HuH-7.5 (cell line): ENCODE measurements around the gene PNMT.

Experiments
- DNase-seq: peaks from one replicate; pipeline ENCODE4 v3.0.0; 2011; ENCODE audit warnings: low spot score

PNMT gene

GRCh38 chr17:39653662-39654331, 14.5 kb upstream of the PNMT start:
- DNase-seq = peak; percentile 86

- no peak for DNase-seq
Measured at GRCh38 chr17:39655105-39655504, 13.1 kb upstream of the PNMT start.

GRCh38 chr17:39658346-39658745, 9.9 kb upstream of the PNMT start:
- no peak for DNase-seq

GRCh38 chr17:39658760-39659159, 9.5 kb upstream of the PNMT start:
- no peak for DNase-seq

GRCh38 chr17:39659279-39660010, 8.8 kb upstream of the PNMT start:
- DNase-seq = no peak

- DNase-seq = no peak
Measured at GRCh38 chr17:39660011-39660360, 8.3 kb upstream of the PNMT start.

GRCh38 chr17:39660397-39661385, 7.6 kb upstream of the PNMT start:
- no peak for DNase-seq

GRCh38 chr17:39661744-39662541, 6.3 kb upstream of the PNMT start:
- DNase-seq = no peak

GRCh38 chr17:39662551-39663339, 5.5 kb upstream of the PNMT start:
- DNase-seq = no peak

- DNase-seq = no peak
Measured at GRCh38 chr17:39663340-39663687, 4.9 kb upstream of the PNMT start.

GRCh38 chr17:39663688-39664580, 4.3 kb upstream of the PNMT start:
- DNase-seq = no peak

- no peak for DNase-seq
Measured at GRCh38 chr17:39664581-39665561, 3.4 kb upstream of the PNMT start, which contains the start of gene TCAP. TSS of gene TCAP (plus strand) at chr17:39665349. CDS start at chr17:39665360, 11 bp downstream.

- DNase-seq = no peak
Measured at GRCh38 chr17:39665642-39666224, 2.5 kb upstream of the PNMT start.

- no peak for DNase-seq
Measured at GRCh38 chr17:39666231-39666600, 2.0 kb upstream of the PNMT start.

- DNase-seq = no peak
Measured at GRCh38 chr17:39666601-39667261, 1.5 kb upstream of the PNMT start.

GRCh38 chr17:39667262-39667944, 850 bp upstream of the PNMT start:
- DNase-seq = peak; percentile 49
